HG02642 (cell line): Measurements from ENCODE around the gene GID8.

Experiments
- ATAC-seq: cut with Tn5 transposase; IDR thresholded peaks from one replicate; pipeline ENCODE4 v1.9.1; 2021; ENCODE audit warnings: mild to moderate bottlenecking; ENCODE audit not compliant: unreplicated experiment, poor library complexity

The GID8 gene

GRCh38 chr20:62967149-62967501 is 29.2 kb downstream of the GID8 start:
- no peak for ATAC-seq

GRCh38 chr20:62967628-62968351 is 29.8 kb downstream of the GID8 start:
- no peak for ATAC-seq

DNA sequence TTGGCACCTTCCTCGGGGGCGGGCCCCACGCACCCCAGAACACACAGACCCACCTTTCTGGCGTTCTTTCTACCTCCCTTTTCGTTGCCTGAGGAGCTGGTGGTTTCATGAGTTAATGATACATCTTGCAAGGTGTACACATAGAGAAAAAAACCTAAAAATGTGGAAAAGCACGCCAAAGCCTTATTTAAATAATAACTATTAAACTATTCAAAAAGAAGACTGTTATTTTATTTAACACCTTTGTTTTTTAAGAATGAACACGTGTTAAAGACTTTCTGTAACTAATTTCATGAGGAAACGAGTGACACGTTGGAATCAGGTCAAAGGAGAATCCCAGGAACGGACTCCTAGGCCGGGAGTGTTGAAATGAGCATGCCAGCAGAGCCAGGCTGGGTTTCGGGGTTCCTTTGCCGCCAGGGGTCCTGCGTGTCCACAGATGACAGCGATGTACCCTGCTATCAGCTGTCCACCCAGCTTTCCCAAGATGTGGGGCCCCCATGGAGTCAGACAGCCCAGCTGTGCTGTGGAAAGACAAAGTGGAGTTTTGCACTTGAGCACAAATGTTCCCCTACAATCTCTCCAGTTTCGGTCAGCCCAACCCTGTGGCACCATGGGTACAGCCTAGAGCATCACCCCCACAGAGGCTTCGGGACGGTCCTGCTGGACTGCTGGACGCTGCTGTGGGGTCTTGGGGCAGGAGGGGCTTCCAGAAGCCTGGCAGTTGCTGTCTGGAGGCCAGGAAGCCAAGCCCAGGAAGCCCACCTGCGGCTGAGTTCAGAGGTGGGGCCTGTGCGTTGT is 30.6 kb downstream of the GID8 start:
- no peak for ATAC-seq

- no peak for ATAC-seq
Measured at GRCh38 chr20:62969179-62969760, 31.3 kb downstream of the GID8 start.

GRCh38 chr20:62969939-62970306 is 32.0 kb downstream of the GID8 start:
- ATAC-seq = no peak

DNA sequence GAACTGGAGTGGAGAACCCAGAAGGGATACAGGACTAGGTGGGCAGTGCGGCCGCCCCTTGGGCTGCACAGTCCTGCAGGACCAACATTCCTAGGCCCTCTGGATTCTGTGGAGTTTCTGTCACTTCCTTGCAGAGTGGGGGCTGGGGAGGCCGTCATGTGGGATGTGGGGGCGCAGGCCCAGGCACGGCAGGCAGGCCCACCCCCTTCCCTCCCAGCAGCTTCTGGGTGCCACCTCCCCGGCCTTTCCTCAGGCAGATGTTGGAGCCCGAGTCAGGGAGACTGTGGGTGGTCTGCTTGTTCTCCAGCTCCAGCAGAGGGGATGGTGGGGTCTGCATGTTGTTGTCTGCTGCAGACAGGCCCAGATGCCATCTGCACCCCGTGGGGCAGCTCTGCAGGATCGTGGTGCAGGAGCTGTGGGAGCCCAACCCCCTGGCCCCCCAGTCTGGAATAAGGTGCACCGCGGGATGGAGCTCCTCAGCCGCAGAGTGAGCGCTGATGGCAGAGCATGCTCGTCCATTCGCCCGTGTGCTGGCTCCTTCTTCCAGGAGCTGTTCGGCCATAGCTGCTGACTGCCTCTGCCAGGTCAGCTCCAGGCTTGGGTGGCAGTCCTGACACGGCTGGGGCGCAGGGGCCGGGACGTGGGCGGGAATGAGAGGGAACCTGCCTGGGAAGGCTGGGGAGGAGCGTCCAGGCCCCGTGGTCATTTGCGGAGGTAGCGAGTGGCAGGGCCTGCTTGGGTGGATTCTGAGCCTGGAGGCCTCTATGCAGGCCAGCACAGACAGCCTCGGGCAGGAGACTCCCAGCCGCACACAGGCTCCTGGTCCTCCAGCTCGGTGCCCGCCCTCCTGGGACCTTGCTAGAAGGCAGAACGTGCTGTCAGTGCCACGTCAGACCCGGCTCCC is 32.6 kb downstream of the GID8 start:
- ATAC-seq = no peak

DNA sequence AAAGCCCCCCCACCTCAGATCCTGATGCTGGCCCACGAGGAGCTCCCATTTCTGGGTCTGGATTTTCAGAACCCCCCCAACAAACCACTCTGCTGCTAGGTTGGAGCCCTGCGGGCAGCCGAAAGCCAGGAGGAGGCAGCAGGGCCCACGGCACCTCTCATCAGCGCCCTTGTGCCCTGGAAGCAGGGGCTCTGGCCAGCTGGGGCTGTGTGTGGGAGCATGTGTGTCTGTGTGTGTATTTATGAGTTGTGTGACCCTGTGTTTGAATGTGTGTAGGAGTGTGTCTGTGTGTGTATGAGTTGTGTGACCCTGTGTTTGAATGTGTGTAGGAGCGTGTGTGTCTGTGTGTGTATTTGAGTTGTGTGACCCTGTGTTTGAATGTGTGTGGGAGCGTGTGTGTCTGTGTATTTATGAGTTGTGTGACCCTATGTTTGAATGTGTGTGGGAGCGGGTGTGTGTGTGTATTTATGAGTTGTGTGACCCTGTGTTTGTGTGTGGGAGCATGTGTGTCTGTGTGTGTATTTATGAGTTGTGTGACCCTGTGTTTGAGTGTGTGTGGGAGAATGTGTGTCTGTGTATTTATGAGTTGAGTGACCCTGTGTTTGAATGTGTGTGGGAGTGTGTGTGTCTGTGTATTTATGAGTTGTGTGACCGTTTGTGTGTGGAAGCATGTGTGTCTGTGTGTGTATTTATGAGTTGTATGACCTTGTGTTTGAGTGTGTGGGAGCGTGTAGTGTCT is 33.4 kb downstream of the GID8 start:
- no peak for ATAC-seq

- peak; percentile 74 for ATAC-seq
Measured at GRCh38 chr20:62971950-62972844, 34.2 kb downstream of the GID8 start.

GRCh38 chr20:62972845-62973745 is 35.1 kb downstream of the GID8 start:
- ATAC-seq = no peak

DNA sequence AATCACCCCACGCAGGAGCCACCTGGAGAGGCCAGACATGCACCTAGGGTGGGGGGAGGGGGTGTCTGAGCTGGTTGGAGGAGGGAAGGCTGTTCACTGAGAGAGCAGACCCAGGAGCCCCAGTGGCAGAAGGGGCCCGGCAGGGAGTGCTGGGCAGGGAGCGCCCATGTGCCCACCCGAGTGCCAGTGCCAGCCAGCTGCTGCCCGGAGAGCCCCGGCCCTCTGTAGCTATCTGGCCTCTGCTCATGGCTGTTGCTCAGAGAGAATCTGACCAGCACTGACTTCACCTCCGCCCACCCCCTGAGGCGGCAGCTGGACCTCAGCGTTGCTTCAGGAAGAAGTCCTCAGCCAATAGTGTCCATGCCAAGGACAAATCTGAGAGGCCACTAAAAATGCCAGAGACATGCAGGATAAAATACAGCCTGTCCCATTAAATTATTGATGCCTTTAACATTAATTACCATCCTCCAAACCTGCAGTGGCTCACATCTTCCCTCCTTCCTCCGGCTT is 37.4 kb downstream of the GID8 start:
- no peak for ATAC-seq

DNA sequence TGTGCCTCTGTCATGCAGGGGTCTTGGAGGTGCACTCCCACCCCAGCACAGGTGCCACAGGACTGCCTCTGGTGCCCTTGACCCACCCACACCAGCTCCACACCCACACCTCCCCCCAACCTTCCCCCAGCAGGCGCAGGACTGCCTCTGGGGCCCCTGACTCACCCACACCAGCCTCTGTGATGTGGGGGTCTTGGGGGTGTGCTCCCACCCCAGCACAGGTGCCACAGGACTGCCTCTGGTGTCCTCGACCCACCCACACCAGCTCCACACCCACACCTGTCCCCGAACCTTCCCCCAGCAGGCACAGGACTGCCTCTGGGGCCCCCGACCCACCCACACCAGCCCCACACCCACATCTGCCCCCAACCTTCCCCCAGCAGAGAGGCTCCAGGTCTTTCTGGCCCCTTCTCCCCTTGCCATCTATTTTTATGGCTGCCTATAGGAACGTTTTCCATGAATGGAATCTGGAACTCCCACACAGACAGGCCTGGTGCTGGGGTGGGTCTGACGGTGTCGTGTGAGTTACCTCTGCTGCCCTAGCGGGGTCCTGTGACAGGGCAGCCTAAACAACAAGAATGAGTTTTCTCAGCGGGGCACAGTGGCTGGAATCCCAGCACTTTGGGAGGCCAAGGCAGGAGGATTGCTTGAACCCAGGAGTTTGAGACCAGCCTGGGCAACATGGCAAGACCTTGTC is 38.0 kb downstream of the GID8 start:
- no peak for ATAC-seq

DNA sequence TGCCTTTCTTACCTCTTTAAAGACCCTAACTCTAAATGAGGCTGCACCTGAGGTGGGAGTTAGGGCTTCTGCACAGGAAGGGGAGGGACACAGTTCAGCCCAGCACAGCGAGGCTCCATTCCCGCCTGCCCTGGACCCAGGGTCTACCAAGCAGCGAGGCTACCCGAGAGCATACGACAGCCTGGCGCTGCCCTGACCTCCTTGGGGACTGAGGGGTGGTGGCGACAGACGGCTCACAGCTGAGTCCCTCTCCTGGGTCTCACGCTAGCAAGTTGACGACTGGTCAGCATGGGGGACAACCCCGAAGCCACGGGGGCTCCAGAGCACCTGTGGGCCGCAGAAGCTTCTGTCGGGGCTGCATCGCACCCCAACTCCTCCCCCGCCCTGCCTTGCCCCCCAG is 38.9 kb downstream of the GID8 start:
- no peak for ATAC-seq

DNA sequence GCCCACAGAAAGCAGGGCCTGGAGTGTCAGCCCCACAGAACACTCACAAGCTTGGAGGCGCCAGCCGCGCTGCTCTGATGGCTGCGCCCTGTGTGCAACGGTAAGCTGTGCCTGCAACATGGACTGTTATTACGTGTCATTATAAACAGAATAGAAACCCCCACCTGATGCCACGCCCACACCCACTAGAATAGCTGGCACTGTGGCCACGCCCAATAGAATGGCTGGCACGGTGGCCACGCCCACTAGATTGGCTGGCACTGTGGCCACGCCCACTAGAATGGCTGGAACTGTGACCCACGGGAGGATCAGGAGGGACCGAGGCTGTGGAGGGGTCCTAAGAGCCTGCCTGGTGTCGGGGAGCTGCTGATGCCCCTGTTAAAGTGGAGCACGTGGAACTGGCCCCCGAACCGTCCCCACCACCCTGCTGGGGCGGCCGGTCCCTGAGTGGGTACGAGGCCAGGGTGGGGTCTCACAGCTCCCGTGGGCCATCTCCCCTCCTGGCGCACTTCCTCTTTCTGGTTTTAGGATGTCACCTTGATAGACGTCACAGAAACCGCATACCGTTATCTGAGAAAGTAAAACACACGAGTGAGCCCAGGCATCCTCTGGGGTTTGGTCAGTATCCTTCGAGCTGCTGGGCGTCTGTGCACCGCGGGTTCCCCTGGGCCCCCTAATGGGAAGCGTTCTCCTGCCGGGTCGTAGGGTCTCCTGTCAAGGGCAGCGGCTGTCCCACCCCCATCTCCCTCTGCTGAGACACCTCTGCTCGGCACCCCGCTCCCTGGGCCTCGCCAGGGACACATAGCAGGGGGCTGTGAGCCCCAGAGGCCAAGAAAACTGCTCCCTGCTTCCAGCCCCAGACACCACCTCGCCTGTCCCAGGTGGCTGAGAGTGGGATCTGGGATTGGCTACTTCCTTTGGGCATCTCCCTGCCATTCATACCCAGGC is 39.9 kb downstream of the GID8 start:
- peak; percentile 47 for ATAC-seq

DNA sequence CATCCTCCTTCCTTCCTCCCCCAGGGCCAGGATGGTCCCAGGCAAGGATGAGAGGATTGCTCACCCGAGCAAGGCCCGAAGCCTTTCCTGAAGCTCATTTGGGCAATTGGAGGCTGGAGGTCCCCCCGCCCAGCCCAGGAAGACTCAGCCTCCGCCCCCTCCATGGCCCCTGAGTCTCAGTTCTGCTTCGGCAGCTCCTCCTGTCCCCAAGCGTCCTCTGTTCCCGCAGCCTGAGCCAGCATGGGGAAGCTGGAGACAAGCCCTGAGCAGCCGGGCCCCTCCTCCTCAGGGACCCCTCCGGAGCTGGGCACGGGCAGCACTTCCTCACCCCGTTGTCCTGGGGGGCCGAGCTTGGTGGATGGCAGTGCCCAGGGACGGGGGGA is 40.6 kb downstream of the GID8 start:
- ATAC-seq = no peak

DNA sequence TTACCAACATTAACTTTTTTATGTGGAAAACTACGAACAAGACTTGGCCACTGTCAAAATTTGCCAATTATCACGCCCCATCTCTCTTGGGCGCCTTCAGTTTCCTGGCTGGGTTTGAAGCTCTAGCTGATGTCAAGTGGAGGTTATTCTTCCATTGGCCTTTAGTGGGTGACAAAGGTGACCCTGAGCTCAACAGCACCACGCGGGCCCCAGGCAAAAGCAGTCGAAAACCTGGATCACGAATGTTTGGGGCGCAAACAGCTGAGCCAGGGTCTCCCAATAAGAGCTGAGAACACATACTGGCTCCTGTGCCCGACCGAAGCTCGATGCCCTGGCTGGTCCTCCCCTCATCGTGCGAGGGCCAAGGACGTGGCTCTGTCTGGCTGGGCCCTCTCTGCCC is 41.4 kb downstream of the GID8 start:
- ATAC-seq = no peak

GRCh38 chr20:62979876-62980373 is 42.0 kb downstream of the GID8 start:
- no peak for ATAC-seq
